IMR-90 (cell line): Measurements from ENCODE around the gene PPP1R16B. TPM values are rescaled to one million over a fixed set of nuclear protein-coding genes. Genes with fewer than 3 reads are reported as not detected.

Experiments used
- ATAC-seq: fragments of 200-7000 bp; cut with Tn5 transposase; 2 replicates; pipeline ENCODE4 v1.9.1; 2020; ENCODE audit warnings: low read depth, mild to moderate bottlenecking, moderate library complexity
- BruUV-seq: library from RNA; stranded (reverse); fragments of 400-500 nt; replicated peaks from 2 replicates; lab custom pipeline; 2021; lab: Mats Ljungman, UMichigan
- CTCF ChIA-PET: fragments of 300-600 bp; formaldehyde crosslinking; extraction: SDS; loops from one replicate; lab custom pipeline; 2021; ENCODE audit warnings: antibody characterized with exemption; lab: Yijun Ruan, JAX
- POLR2A ChIA-PET: fragments of 300-600 bp; sonication (Branson Sonifier 250); formaldehyde crosslinking; loops from one replicate; lab custom pipeline; 2022; ENCODE audit warnings: antibody characterized with exemption; ENCODE audit not compliant: unreplicated experiment; lab: Charles Lee
- DNase-seq: peaks from one replicate; pipeline ENCODE4 v3.0.0; 2013
- H2AFZ ChIP-seq: replicated peaks from 2 replicates; pipeline ENCODE3; 2013; ENCODE audit warnings: low read length, mild to moderate bottlenecking; ENCODE audit not compliant: poor library complexity
- H2AK5ac ChIP-seq: 2 replicates; pipeline ENCODE4 v1.6.1; 2013; ENCODE audit warnings: low read depth, low read length, inconsistent platforms
- H2AK9ac ChIP-seq: replicated peaks from 2 replicates; pipeline ENCODE3; 2013; ENCODE audit warnings: mild to moderate bottlenecking, low read depth, low read length, moderate library complexity; ENCODE audit not compliant: poor library complexity
- H2BK120ac ChIP-seq: 2 replicates; pipeline ENCODE4 v1.6.1; 2013; ENCODE audit warnings: low read depth, low read length, inconsistent platforms
- H2BK15ac ChIP-seq: 3 replicates; pipeline ENCODE4 v1.6.1; 2013; ENCODE audit warnings: low read depth, low read length, inconsistent platforms
- H2BK20ac ChIP-seq: 2 replicates; pipeline ENCODE4 v1.6.1; 2013; ENCODE audit warnings: low read depth, mild to moderate bottlenecking, inconsistent platforms, low read length, moderate library complexity
- H2BK5ac ChIP-seq: 2 replicates; pipeline ENCODE4 v1.6.1; 2013; ENCODE audit warnings: mild to moderate bottlenecking, low read depth, low read length, inconsistent platforms; ENCODE audit not compliant: poor library complexity, severe bottlenecking
- H3K14ac ChIP-seq: replicated peaks from 2 replicates; pipeline ENCODE4 v1.6.1; 2013; ENCODE audit warnings: low read depth, low read length, inconsistent platforms
- H3K18ac ChIP-seq: 2 replicates; pipeline ENCODE4 v1.6.1; 2013; ENCODE audit warnings: low read depth, low read length, control low read depth
- H3K23ac ChIP-seq: 2 replicates; pipeline ENCODE4 v1.6.1; 2013; ENCODE audit warnings: low read depth, low read length, inconsistent platforms
- H3K27ac ChIP-seq: 2 replicates; pipeline ENCODE4 v1.5.1; 2013; ENCODE audit warnings: mild to moderate bottlenecking, control low read depth, low read length; ENCODE audit not compliant: insufficient read depth
- H3K27me3 ChIP-seq: 2 replicates; pipeline ENCODE4 v1.6.1; 2013; ENCODE audit warnings: low read length; ENCODE audit not compliant: control insufficient read depth, insufficient read depth
- H3K36me3 ChIP-seq: 2 replicates; pipeline ENCODE4 v1.6.1; 2013; ENCODE audit warnings: low read length, mixed read lengths; ENCODE audit not compliant: control insufficient read depth, insufficient read depth
- H3K4ac ChIP-seq: 2 replicates; pipeline ENCODE4 v1.6.1; 2013; ENCODE audit warnings: low read depth, low read length, inconsistent platforms
- H3K4me1 ChIP-seq: 2 replicates; pipeline ENCODE4 v1.6.1; 2013; ENCODE audit warnings: low read length, mixed read lengths; ENCODE audit not compliant: control insufficient read depth, insufficient read depth
- H3K4me2 ChIP-seq: 2 replicates; pipeline ENCODE4 v1.6.1; 2013; ENCODE audit warnings: low read depth, mild to moderate bottlenecking, control low read depth, low read length, moderate library complexity
- H3K4me3 ChIP-seq: 2 replicates; pipeline ENCODE4 v1.5.1; 2013; ENCODE audit warnings: low read depth, mild to moderate bottlenecking, control low read depth, low read length, moderate library complexity; ENCODE audit not compliant: insufficient read depth
- H3K56ac ChIP-seq: 2 replicates; pipeline ENCODE4 v1.6.1; 2013; ENCODE audit warnings: low read length, inconsistent platforms; ENCODE audit not compliant: insufficient read depth; ENCODE audit errors: extremely low read depth
- H3K79me1 ChIP-seq, 2 experiments: 2 replicates each; pipeline ENCODE4 v1.6.1; 2013; ENCODE audit warnings: low read length in 2 of 2, inconsistent platforms in 1 of 2, low read depth in 1 of 2
- H3K9ac ChIP-seq: 2 replicates; pipeline ENCODE4 v1.6.1; 2013; ENCODE audit warnings: low read depth, low read length, control low read depth
- H3K9me1 ChIP-seq: 2 replicates; pipeline ENCODE4 v1.6.1; 2013; ENCODE audit warnings: low read length, inconsistent platforms; ENCODE audit not compliant: insufficient read depth
- H3K9me3 ChIP-seq: 2 replicates; pipeline ENCODE4 v1.6.1; 2013; ENCODE audit warnings: low read length; ENCODE audit not compliant: control insufficient read depth, insufficient read depth
- H4K20me1 ChIP-seq: 2 replicates; pipeline ENCODE4 v1.6.1; 2013; ENCODE audit warnings: low read length, inconsistent platforms; ENCODE audit not compliant: insufficient read depth
- H4K5ac ChIP-seq: 2 replicates; pipeline ENCODE4 v1.6.1; 2013; ENCODE audit warnings: mild to moderate bottlenecking, low read depth, low read length, control low read depth
- H4K8ac ChIP-seq, 2 experiments: 2 replicates each; pipeline ENCODE4 v1.6.1; 2013; ENCODE audit warnings: low read depth in 2 of 2, low read length in 2 of 2, control low read depth in 1 of 2, inconsistent platforms in 1 of 2
- H4K91ac ChIP-seq: 2 replicates; pipeline ENCODE4 v1.6.1; 2013; ENCODE audit warnings: low read depth, low read length, inconsistent platforms; ENCODE audit not compliant: insufficient read depth
- BHLHE40 ChIP-seq: fragments of 150-350 bp; IDR thresholded peaks from 2 replicates; pipeline ENCODE4 v1.6.1; 2016; ENCODE audit warnings: mild to moderate bottlenecking, low read depth, low read length
- CEBPB ChIP-seq: IDR thresholded peaks from 2 replicates; pipeline ENCODE4 v1.6.1; 2012; ENCODE audit warnings: low read depth, low read length, improper control_type of control experiment
- CHD1 ChIP-seq: IDR thresholded peaks from 2 replicates; pipeline ENCODE4 v1.6.1; 2012; ENCODE audit warnings: low read depth, low read length, improper control_type of control experiment
- CTCF ChIP-seq: conservative IDR thresholded peaks from 2 replicates; pipeline ENCODE4 v1.5.1; 2012; ENCODE audit warnings: mild to moderate bottlenecking, low read depth, low read length, improper control_type of control experiment
- ELK1 ChIP-seq: fragments of 150-350 bp; IDR thresholded peaks from 2 replicates; pipeline ENCODE4 v1.6.1; 2016; ENCODE audit warnings: low read depth, mild to moderate bottlenecking, low read length, moderate library complexity, borderline replicate concordance
- FOS ChIP-seq: fragments of 150-350 bp; IDR thresholded peaks from 2 replicates; pipeline ENCODE4 v1.6.1; 2016; ENCODE audit warnings: low read depth, low read length
- MAFK ChIP-seq: IDR thresholded peaks from 2 replicates; pipeline ENCODE4 v1.6.1; 2012; ENCODE audit warnings: low read depth, low read length, improper control_type of control experiment
- MAZ ChIP-seq: IDR thresholded peaks from 2 replicates; pipeline ENCODE4 v1.6.1; 2012; ENCODE audit warnings: low read depth, mild to moderate bottlenecking, low read length, improper control_type of control experiment, moderate library complexity, borderline replicate concordance
- MXI1 ChIP-seq: IDR thresholded peaks from 2 replicates; pipeline ENCODE4 v1.6.1; 2012; ENCODE audit warnings: low read depth, mild to moderate bottlenecking, low read length, moderate library complexity, borderline replicate concordance
- NFE2L2 ChIP-seq: fragments of 150-350 bp; IDR thresholded peaks from 2 replicates; pipeline ENCODE4 v1.6.1; 2016; ENCODE audit warnings: low read depth, mild to moderate bottlenecking, low read length
- POLR2A ChIP-seq: IDR thresholded peaks from 2 replicates; pipeline ENCODE4 v1.6.1; 2012; ENCODE audit warnings: mild to moderate bottlenecking, low read depth, low read length
- RAD21 ChIP-seq: IDR thresholded peaks from 2 replicates; pipeline ENCODE4 v1.6.1; 2012; ENCODE audit warnings: low read length, improper control_type of control experiment
- RCOR1 ChIP-seq: IDR thresholded peaks from 2 replicates; pipeline ENCODE4 v1.6.1; 2012; ENCODE audit warnings: mild to moderate bottlenecking, low read length, improper control_type of control experiment; ENCODE audit not compliant: insufficient replicate concordance
- RFX5 ChIP-seq: IDR thresholded peaks from 2 replicates; pipeline ENCODE4 v1.8.0; 2012; ENCODE audit warnings: low read depth, mild to moderate bottlenecking, low read length, moderate library complexity
- SMC3 ChIP-seq: fragments of 150-350 bp; IDR thresholded peaks from 2 replicates; pipeline ENCODE4 v1.6.1; 2016; ENCODE audit warnings: low read depth, mild to moderate bottlenecking, antibody characterized with exemption, low read length, moderate library complexity
- USF2 ChIP-seq: fragments of 150-350 bp; IDR thresholded peaks from 2 replicates; pipeline ENCODE4 v1.6.1; 2017; ENCODE audit warnings: mild to moderate bottlenecking, antibody characterized with exemption, low read length, low read depth
- WGBS, 2 experiments: methylation state at CpG; one replicate each; pipeline versions ENCODE4 v1.1.5 to v1.1.7; 2013; ENCODE audit warnings: missing lambda C conversion rate in 2 of 2; ENCODE audit not compliant: insufficient read length in 1 of 2; ENCODE audit errors: extremely low coverage in 2 of 2; 5-methylcytosine and 5-hydroxymethylcytosine counted together
- dilution Hi-C: fragments of 300-500 bp; cut with HindIII; formaldehyde crosslinking; loops from one replicate; pipeline ENCODE4 v1.14.3; 2018; ENCODE audit warnings: low sequenced_read_pairs; ENCODE audit not compliant: unreplicated experiment
- in situ Hi-C: fragments of 300-500 bp; cut with MboI; formaldehyde crosslinking; loops from 3 replicates; pipeline ENCODE4 v1.14.3; 2019; ENCODE audit warnings: low sequenced_read_pairs, inconsistent platforms, mixed read lengths
- intact Hi-C: fragments of 100-400 bp; cut with micrococcal nuclease; formaldehyde crosslinking; loops from 2 replicates; pipeline ENCODE4 v1.10.0; 2022
- polyA plus RNA-seq, 3 experiments: library from polyadenylated mRNA; depleted of rRNA; stranded (reverse); fragments of >200 nt; gene quantifications; 2 replicates each; pipeline ENCODE4 v1.2.3, GENCODE V29; 2012; ENCODE audit warnings: low replicate concordance in 1 of 3
- total RNA-seq: library from RNA; depleted of rRNA; stranded (reverse); fragments of >200 nt; gene quantifications from 2 replicates; pipeline ENCODE4 v1.2.3, GENCODE V29; 2012

PPP1R16B gene
- total and polyA plus RNA-seq, 2 of the 4 experiments (the other 2 are of a cell fraction), result not detected

GRCh38 chr20:38941726-38942389 is 136.4 kb downstream of the PPP1R16B start:
- dilution Hi-C loops, result no loop called here
- Histone ChIP-seq H3K4me1 (0 out of 2 replicates have a peak, but pooled peaks cover 2% of the 10 kb centered on the region), H4K5ac (no peak overlapping the region), H2AK5ac (no peak overlapping the region), H3K79me1 (peaks cover 49 to 63% of the 10 kb centered on the region in 2 experiments), H2AFZ (no peak overlapping the region), H3K18ac (no peak overlapping the region), H2BK20ac (no peak overlapping the region), H3K56ac (no peak overlapping the region), H3K36me3 (peaks cover 1% of the 10 kb centered on the region; the same call in 1 of the 2 replicates), H3K14ac (no peak overlapping the region), H3K9ac (no peak overlapping the region), H3K9me3 (no peaks in the 10 kb centered on the region), H4K8ac (no peak overlapping the region), H3K9me1 (peaks cover 22% of the 10 kb centered on the region), H4K20me1 (0 out of 2 replicates have a peak, but pooled peaks cover under 1% of the 10 kb centered on the region), H2BK5ac (no peak overlapping the region), H3K4ac (no peak overlapping the region), H3K4me3 (no peak overlapping the region), H3K27me3 (no peaks in the 10 kb centered on the region), H2AK9ac (no peak overlapping the region), H2BK120ac (no peak overlapping the region), H3K23ac (no peak overlapping the region), H3K27ac (no peak overlapping the region), H3K4me2 (no peak overlapping the region), H2BK15ac (no peak overlapping the region), H4K91ac (no peak overlapping the region)
- no TSS peak for BruUV-seq
- CTCF ChIA-PET, result no interaction called here
- TF ChIP-seq USF2, result no peak
- TF ChIP-seq CTCF, result no peak
- no peak for TF ChIP-seq RCOR1
- TF ChIP-seq RAD21, result no peak
- no peak for TF ChIP-seq RFX5
- no peak for TF ChIP-seq MXI1
- no peak for TF ChIP-seq BHLHE40
- no peak for TF ChIP-seq CEBPB
- no peak for TF ChIP-seq NFE2L2
- TF ChIP-seq FOS, result no peak
- no peak for TF ChIP-seq ELK1
- no peak for TF ChIP-seq CHD1
- no peak for TF ChIP-seq MAZ
- TF ChIP-seq SMC3, result no peak
- no peak for TF ChIP-seq MAFK
- TF ChIP-seq POLR2A, result no peak
- DNase-seq (no peak), ATAC-seq (no peak)
- in situ Hi-C loops, result no loop called here
- intact Hi-C loops, result no loop called here
- WGBS, 2 experiments, result no CpG with 5 or more reads among the region's 5 CpGs
- POLR2A ChIA-PET, result no interaction called here
